ENCODE data around the gene KDM5C. TPM values are rescaled to one million over a fixed set of nuclear protein-coding genes. Genes with fewer than 3 reads are reported as not detected.

The KDM5C gene
- total RNA-seq, 4 donors from 2014 or later: 66.3 to 184 (median 127) TPM

DNA sequence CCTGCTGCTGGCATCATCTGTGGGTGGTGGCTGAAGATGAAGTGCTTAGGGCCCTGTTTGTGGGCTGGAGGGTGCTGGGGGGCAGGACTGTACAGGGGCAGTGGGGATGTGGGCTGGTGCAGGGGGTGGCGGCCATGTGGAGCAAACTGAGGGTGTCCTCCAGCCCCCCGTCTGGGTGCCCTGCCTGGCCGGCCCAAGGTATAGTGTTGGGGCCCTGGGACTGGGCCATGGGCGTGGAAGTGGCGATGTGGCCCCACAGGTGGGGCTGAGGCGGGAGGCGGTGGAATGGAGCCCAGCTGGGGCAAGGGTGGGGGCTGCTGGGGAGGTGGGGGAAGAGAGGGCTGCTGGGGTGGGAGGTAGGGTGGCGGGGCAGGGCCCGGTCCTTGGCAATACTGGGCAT lies 9.5 kb upstream of the KDM5C start:
- H3K4me1 ChIP-seq: no peaks in the 10 kb centered on the region
- H3K36me3 ChIP-seq: no peaks in the 10 kb centered on the region
- no peak overlapping the region for H3K27ac ChIP-seq
- no peak for TF ChIP-seq POLR2A (IDR thresholded peaks at IDR 0.05)
- TF ChIP-seq, protein P1, sequence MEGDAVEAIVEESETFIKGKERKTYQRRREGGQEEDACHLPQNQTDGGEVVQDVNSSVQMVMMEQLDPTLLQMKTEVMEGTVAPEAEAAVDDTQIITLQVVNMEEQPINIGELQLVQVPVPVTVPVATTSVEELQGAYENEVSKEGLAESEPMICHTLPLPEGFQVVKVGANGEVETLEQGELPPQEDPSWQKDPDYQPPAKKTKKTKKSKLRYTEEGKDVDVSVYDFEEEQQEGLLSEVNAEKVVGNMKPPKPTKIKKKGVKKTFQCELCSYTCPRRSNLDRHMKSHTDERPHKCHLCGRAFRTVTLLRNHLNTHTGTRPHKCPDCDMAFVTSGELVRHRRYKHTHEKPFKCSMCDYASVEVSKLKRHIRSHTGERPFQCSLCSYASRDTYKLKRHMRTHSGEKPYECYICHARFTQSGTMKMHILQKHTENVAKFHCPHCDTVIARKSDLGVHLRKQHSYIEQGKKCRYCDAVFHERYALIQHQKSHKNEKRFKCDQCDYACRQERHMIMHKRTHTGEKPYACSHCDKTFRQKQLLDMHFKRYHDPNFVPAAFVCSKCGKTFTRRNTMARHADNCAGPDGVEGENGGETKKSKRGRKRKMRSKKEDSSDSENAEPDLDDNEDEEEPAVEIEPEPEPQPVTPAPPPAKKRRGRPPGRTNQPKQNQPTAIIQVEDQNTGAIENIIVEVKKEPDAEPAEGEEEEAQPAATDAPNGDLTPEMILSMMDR (IDR thresholded peaks at IDR 0.05): no peak
- DNase-seq: no peak
- intact Hi-C loops (cut with DNase I; ENCODE audit: low total_unique reads): no loop called here
- H3K9me3 ChIP-seq: no peaks in the 10 kb centered on the region
- H3K27me3 ChIP-seq: no peaks in the 10 kb centered on the region
- no peak overlapping the region for H3K4me3 ChIP-seq

DNA sequence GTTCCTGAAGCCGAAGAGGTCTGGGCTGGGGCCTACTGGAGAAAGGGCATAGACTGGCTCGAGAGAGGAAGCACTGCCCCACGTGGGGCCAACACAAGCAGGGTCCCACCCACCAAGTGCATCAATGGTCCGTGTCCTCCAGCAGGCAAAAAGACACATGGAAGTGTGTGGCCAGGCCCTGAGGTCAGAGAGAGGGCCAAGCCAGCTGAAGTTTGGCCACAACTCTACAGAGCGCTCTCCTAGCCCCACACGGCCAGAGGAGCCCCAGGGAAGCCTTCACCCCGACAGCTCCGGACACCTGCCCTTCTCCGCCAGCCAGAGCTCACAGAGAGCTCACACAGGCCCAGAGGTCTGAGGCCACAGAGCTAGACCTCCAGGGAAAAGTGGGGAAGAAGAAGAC lies 8.5 kb upstream of the KDM5C start:
- intact Hi-C loops (cut with DNase I; ENCODE audit: low total_unique reads): no loop called here
- no peaks in the 10 kb centered on the region for H3K4me1 ChIP-seq
- TF ChIP-seq, protein P1 (IDR thresholded peaks at IDR 0.05): no peak
- TF ChIP-seq POLR2A (IDR thresholded peaks at IDR 0.05): no peak
- no peak overlapping the region for H3K27ac ChIP-seq
- no peak overlapping the region for H3K4me3 ChIP-seq
- DNase-seq: no peak
- H3K9me3 ChIP-seq: no peaks in the 10 kb centered on the region
- no peaks in the 10 kb centered on the region for H3K36me3 ChIP-seq
- H3K27me3 ChIP-seq: no peaks in the 10 kb centered on the region

DNA sequence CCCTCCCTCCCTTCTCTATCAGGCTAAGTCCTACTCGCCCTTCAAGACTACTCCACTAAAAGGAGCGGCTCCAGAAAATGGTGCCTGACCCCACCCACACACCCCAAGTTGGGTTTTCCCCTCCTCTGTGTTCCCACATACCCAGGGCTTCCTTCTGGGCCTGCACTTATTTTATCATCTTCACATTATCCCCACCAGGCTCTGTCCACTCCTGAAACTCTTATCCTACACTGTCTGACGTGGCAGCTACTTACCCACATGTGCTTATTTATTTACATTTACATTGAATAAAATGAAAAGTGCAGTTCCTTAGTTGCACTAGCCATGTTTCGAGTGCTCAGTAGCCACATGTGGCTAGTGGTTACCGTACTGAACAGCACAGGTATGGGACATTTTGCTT lies 5.1 kb upstream of the KDM5C start:
- H3K27ac ChIP-seq: no peak overlapping the region
- H3K36me3 ChIP-seq: no peaks in the 10 kb centered on the region
- no peak for TF ChIP-seq POLR2A (IDR thresholded peaks at IDR 0.05)
- TF ChIP-seq, protein P1 (IDR thresholded peaks at IDR 0.05): no peak
- no peaks in the 10 kb centered on the region for H3K9me3 ChIP-seq
- no peaks in the 10 kb centered on the region for H3K4me1 ChIP-seq
- no peak overlapping the region for H3K4me3 ChIP-seq
- DNase-seq: no peak
- intact Hi-C loops (cut with DNase I; ENCODE audit: low total_unique reads): no loop called here
- H3K27me3 ChIP-seq: no peaks in the 10 kb centered on the region

DNA sequence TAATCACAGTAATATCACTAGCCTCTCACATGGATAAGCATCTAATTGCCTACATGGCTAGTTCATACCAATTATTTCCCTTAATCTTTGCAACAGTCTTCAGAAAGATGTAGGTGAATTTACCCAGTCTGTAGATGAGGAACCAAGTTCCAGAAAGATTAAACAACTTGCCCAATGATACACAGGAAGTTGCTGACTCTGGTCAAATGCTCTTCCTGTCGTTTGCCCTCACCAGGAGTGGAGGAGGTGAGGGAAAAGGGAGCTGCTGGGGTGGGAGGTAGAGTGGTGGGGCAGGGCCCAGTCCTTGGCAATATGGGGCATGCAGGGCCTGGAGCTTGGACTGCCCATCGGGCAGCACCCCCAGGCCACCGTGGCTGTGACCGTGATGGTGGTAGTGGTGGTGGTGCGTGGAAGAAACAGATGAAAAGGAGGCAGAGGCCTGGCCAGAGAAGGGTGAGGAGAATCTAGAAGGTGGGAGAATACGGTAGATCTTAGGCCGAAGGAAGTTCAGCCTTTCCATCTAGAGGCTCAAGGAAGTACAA lies 2.3 kb upstream of the KDM5C start:
- Histone ChIP-seq H3K4me3 (no peak overlapping the region), H3K27me3 (no peaks in the 10 kb centered on the region), H3K4me1 (peaks cover 0 to 13% of the 10 kb centered on the region in 2 donors), H3K9me3 (no peaks in the 10 kb centered on the region), H3K27ac (no peak overlapping the region), H3K36me3 (no peaks in the 10 kb centered on the region)
- intact Hi-C loops (cut with DNase I; ENCODE audit: low total_unique reads): no loop called here
- no peak for DNase-seq
- TF ChIP-seq, protein P1 (IDR thresholded peaks at IDR 0.05): no peak
- no peak for TF ChIP-seq POLR2A (IDR thresholded peaks at IDR 0.05)

DNA sequence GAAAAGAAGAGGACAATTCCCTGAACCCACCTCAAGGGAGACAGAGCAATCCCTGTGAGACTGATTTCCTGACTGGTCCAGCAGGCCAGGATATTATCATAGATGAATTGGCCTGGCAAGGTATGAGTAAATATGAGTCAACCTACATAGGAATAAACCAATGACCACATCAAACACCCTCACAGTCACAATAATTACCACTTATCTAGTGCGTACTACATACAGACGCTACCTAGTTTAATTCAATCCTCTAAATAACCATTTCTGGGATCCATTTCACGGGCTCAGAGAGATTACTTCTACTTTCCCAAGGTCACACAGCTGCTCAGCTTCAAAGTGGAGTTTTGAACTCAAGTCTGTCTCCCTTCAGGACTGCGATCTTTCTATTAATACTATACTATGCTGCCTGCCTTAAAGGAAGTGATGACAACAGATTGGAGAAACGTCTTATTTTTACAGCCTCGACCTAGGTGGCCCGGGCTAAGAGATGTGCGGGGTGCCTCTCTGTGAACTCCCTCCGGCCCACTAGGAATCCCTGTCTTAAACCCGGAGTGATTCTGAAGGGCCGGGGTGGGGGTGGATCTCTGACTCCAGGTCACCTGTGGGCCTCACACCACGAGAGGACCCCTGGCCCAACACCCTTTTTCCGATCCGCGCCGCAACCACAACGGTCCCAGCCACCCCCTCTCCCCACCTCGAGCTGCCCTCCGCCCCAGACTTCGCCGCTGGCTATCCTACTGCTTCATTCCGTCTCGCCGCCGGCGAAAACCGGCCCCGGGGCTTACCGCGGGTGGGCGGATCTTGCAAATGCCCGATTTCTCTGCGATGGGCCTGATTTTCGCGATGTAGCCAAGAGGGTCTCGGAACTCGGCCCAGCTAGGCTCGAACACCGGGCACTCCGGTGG lies 800 bp downstream of the KDM5C start:
- Histone ChIP-seq H3K4me1 (peaks cover 0 to 22% of the 10 kb centered on the region in 2 donors), H3K4me3 (peak overlapping the region; percentile 78 to 96), H3K27ac (peak overlapping the region; percentile 87 to 88), H3K9me3 (no peaks in the 10 kb centered on the region), H3K36me3 (no peaks in the 10 kb centered on the region), H3K27me3 (no peaks in the 10 kb centered on the region)
- TF ChIP-seq POLR2A (IDR thresholded peaks at IDR 0.05): no peak
- TF ChIP-seq, protein P1 (IDR thresholded peaks at IDR 0.05): no peak
- intact Hi-C loops (cut with DNase I; ENCODE audit: low total_unique reads): no loop called here
- DNase-seq: peak in 1 of 2 donors; percentile 22
